MCF 10A (cell line): Measurements from ENCODE around the gene SLC16A6. TPM values are rescaled to one million over a fixed set of nuclear protein-coding genes. Genes with fewer than 3 reads are reported as not detected.
A peak's percentile ranks its signal among the peaks of the same experiment; 100 is the strongest.
"Not testable (repeated sequence)": the region's sequence is repeated elsewhere in the genome, so short reads cannot be mapped to it uniquely, and the experiment has no call there.

Source experiments
- Bru-seq: library from RNA; stranded (reverse); fragments of 400-500 nt; gene quantifications from one replicate; lab custom pipeline; 2021; lab: Mats Ljungman, UMichigan
- BruChase-seq, 2 experiments: library from RNA; stranded (reverse); fragments of 400-500 nt; gene quantifications; one replicate each; lab custom pipeline; 2021; lab: Mats Ljungman, UMichigan
- BruUV-seq: library from RNA; stranded (reverse); fragments of 400-500 nt; replicated peaks from 2 replicates; lab custom pipeline; 2021; lab: Mats Ljungman, UMichigan
- CTCF ChIA-PET: fragments of 300-600 bp; sonication (Branson Sonifier 250); formaldehyde crosslinking; extraction: SDS; loops from one replicate; lab custom pipeline; 2021; ENCODE audit warnings: antibody characterized with exemption, inconsistent platforms; lab: Yijun Ruan, JAX
- POLR2A ChIA-PET: fragments of 300-600, 350-650 bp; sonication (Branson Sonifier 250); formaldehyde crosslinking; extraction: SDS; loops from one replicate; lab custom pipeline; 2020; ENCODE audit warnings: antibody characterized with exemption, inconsistent platforms; lab: Yijun Ruan, JAX
- DNase-seq: peaks from one replicate; pipeline ENCODE4 v3.0.0-alpha.2; 2018; ENCODE audit not compliant: unreplicated experiment
- H3K27ac Mint-ChIP-seq: one replicate; pipeline ENCODE4 v1.8.0; 2022; ENCODE audit warnings: mild to moderate bottlenecking, low read depth, mixed read lengths; ENCODE audit not compliant: unreplicated experiment
- H3K27me3 Mint-ChIP-seq: one replicate; pipeline ENCODE4 v1.8.0; 2022; ENCODE audit warnings: mixed read lengths; ENCODE audit not compliant: insufficient read depth, unreplicated experiment
- H3K36me3 Mint-ChIP-seq: one replicate; pipeline ENCODE4 v1.8.0; 2022; ENCODE audit warnings: mild to moderate bottlenecking, moderate library complexity, mixed read lengths; ENCODE audit not compliant: insufficient read depth, unreplicated experiment
- H3K4me1 Mint-ChIP-seq: one replicate; pipeline ENCODE4 v1.8.0; 2022; ENCODE audit warnings: mixed read lengths; ENCODE audit not compliant: insufficient read depth, unreplicated experiment
- H3K4me3 Mint-ChIP-seq: one replicate; pipeline ENCODE4 v1.8.0; 2022; ENCODE audit warnings: mild to moderate bottlenecking, moderate library complexity, mixed read lengths; ENCODE audit not compliant: unreplicated experiment
- H3K9me3 Mint-ChIP-seq: one replicate; pipeline ENCODE4 v1.8.0; 2022; ENCODE audit warnings: mixed read lengths; ENCODE audit not compliant: unreplicated experiment
- intact Hi-C: fragments of 100-400 bp; cut with micrococcal nuclease; formaldehyde crosslinking; loops from 2 replicates; pipeline ENCODE4 v1.14.1; 2022
- long read RNA-seq: library from polyadenylated mRNA; stranded (forward); transcript quantifications from one replicate; pipeline ENCODE4 v2.0.0, GENCODE V29; 2022
- total RNA-seq: library from RNA; stranded (reverse); gene quantifications from 2 replicates; pipeline ENCODE4 v1.2.3, GENCODE V29; 2022
- TF ChIP-seq, protein P1 (sequence below): fragments of 200-600 bp; IDR thresholded peaks from one replicate; pipeline ENCODE4 v1.8.0; 2022; ENCODE audit warnings: antibody characterized with exemption, mild to moderate bottlenecking; ENCODE audit not compliant: unreplicated experiment

SLC16A6 gene, protein sequence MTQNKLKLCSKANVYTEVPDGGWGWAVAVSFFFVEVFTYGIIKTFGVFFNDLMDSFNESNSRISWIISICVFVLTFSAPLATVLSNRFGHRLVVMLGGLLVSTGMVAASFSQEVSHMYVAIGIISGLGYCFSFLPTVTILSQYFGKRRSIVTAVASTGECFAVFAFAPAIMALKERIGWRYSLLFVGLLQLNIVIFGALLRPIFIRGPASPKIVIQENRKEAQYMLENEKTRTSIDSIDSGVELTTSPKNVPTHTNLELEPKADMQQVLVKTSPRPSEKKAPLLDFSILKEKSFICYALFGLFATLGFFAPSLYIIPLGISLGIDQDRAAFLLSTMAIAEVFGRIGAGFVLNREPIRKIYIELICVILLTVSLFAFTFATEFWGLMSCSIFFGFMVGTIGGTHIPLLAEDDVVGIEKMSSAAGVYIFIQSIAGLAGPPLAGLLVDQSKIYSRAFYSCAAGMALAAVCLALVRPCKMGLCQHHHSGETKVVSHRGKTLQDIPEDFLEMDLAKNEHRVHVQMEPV
- total RNA-seq (1.4 and 1.6 TPM in 2 replicates), Bru-seq, nascent RNA (percentile 50 among the genes with signal in this experiment), BruChase-seq, experiment 1, labeled RNA remaining after a 6-hour chase (percentile 31 among the genes with signal in this experiment), BruChase-seq, experiment 2, labeled RNA remaining after a 2-hour chase (percentile 50 among the genes with signal in this experiment)
- long read RNA-seq, partial matches to known transcripts, result 0 of 1 reads
- long read RNA-seq, other reads (novel, unspliced or antisense), result 1 of 1 reads

GRCh38 chr17:68290955-68291835, at the start of gene SLC16A6, which contains the start of gene ARSG:
Gene SLC16A6 (minus strand): TSS chr17:68291127. CDS start chr17:68278320, 12,807 bp downstream.
Gene ARSG (plus strand): TSS chr17:68291495. CDS start chr17:68307494, 15,999 bp downstream.
- peak; percentile 66 for DNase-seq

DNA sequence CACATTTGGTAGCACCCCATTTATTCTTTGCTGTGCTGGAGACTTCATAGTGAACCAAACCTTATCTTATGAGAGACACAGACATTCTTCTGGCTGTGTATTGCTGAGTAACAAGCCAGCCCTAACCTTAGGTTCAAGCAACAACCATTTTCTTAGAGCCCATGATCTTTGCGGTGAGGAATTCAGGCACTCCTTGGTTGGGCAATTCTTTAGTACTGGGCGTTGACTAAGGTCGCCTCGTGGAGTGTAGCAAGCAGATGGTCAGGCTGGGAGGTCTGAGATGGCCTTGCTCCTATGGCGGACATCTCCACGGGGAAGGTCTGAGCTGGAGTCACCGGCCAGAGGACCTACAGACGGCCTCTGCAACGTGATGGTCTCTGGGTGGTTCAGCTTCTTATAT, 43.5 kb upstream of the SLC16A6 start:
- no TSS peak for BruUV-seq
- Mint-ChIP-seq H3K27ac (no peak overlapping the region), H3K4me3 (no peak overlapping the region), H3K9me3 (peaks cover 16% of the 10 kb centered on the region), H3K36me3 (no peaks in the 10 kb centered on the region), H3K4me1 (no peaks in the 10 kb centered on the region), H3K27me3 (no peaks in the 10 kb centered on the region)
- no peak for DNase-seq
- TF ChIP-seq, protein P1, sequence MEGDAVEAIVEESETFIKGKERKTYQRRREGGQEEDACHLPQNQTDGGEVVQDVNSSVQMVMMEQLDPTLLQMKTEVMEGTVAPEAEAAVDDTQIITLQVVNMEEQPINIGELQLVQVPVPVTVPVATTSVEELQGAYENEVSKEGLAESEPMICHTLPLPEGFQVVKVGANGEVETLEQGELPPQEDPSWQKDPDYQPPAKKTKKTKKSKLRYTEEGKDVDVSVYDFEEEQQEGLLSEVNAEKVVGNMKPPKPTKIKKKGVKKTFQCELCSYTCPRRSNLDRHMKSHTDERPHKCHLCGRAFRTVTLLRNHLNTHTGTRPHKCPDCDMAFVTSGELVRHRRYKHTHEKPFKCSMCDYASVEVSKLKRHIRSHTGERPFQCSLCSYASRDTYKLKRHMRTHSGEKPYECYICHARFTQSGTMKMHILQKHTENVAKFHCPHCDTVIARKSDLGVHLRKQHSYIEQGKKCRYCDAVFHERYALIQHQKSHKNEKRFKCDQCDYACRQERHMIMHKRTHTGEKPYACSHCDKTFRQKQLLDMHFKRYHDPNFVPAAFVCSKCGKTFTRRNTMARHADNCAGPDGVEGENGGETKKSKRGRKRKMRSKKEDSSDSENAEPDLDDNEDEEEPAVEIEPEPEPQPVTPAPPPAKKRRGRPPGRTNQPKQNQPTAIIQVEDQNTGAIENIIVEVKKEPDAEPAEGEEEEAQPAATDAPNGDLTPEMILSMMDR, result no peak
- ChIA-PET CTCF (interaction anchor here (0.5 to 0.6 kb wide), 2 partner anchors 10 to 25 kb away, joined by 3 read pairs; no protein-coding TSS in a partner anchor), POLR2A (no interaction called here)
- intact Hi-C loops, result no loop called here

More at GRCh38 chr17:68290955-68291835, at the start of gene SLC16A6, which contains the start of gene ARSG:
- POLR2A ChIA-PET, result interaction anchor here (0.5 to 2.6 kb wide), 5 partner anchors 43 to 588 kb away, joined by 3 to 14 read pairs (median 4); partner anchors contain the start of genes AMZ2 and WIPI1
- Mint-ChIP-seq H3K4me3 (peak within 1 kb of the TSS; percentile 74), H3K27ac (no peak within 1 kb of the TSS), H3K9me3 (no peaks in the 10 kb centered on the region), H3K4me1 (no peaks in the 10 kb centered on the region), H3K36me3 (no peaks in the 10 kb centered on the region), H3K27me3 (no peaks in the 10 kb centered on the region)
- no TSS peak for BruUV-seq
- TF ChIP-seq, protein P1, result no peak
- CTCF ChIA-PET, result interaction anchor here (0.6 to 2.0 kb wide), 4 partner anchors 17 to 759 kb away, joined by 3 to 5 read pairs (median 3); no protein-coding TSS in a partner anchor
- intact Hi-C loops, result loop anchor here (5.0 kb wide), 1 partner anchor 91 kb away; no protein-coding TSS in a partner anchor

DNA sequence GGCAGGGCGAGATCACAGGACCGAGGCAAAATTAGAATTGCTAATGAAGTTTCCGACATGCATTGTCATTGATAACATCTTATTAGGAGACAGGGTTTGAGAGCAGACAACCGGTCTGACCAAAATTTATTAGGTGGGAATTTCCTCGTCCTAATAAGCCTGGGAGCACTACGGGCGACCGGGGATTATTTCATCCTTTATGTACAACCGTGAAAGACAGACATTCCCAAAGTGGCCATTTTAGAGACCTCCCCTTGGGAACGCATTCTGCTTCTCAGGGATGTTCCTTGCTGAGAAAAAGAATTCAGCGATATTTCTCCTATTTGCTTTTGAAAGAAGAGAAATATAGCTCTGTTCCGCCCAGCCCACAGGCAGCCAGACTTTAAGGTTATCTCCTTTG, 41.0 kb upstream of the SLC16A6 start:
- H3K9me3 Mint-ChIP-seq, result peaks cover 16% of the 10 kb centered on the region
- H3K36me3 Mint-ChIP-seq, CTCF ChIA-PET, H3K4me1 Mint-ChIP-seq, intact Hi-C loops, H3K4me3 Mint-ChIP-seq, POLR2A ChIA-PET, H3K27ac Mint-ChIP-seq, H3K27me3 Mint-ChIP-seq, DNase-seq, BruUV-seq: not testable (repeated sequence)

- POLR2A ChIA-PET, result interaction anchor here (0.8 kb wide), 1 partner anchor 15 kb away, joined by 4 read pairs; no protein-coding TSS in a partner anchor
- CTCF ChIA-PET, result interaction anchor here (0.9 to 1.2 kb wide), 2 partner anchors 70 to 159 kb away, joined by 3 read pairs; no protein-coding TSS in a partner anchor
Measured at GRCh38 chr17:68329331-68329730, 38.4 kb upstream of the SLC16A6 start.

More at GRCh38 chr17:68329331-68329730, 38.4 kb upstream of the SLC16A6 start:
- H3K27ac Mint-ChIP-seq, result no peak overlapping the region
- TF ChIP-seq, protein P1, result no peak
- no peaks in the 10 kb centered on the region for H3K27me3 Mint-ChIP-seq
- no peak overlapping the region for H3K4me3 Mint-ChIP-seq
- no TSS peak for BruUV-seq
- no peak for DNase-seq
- no peaks in the 10 kb centered on the region for H3K36me3 Mint-ChIP-seq
- peaks cover 16% of the 10 kb centered on the region for H3K9me3 Mint-ChIP-seq
- no peaks in the 10 kb centered on the region for H3K4me1 Mint-ChIP-seq
- intact Hi-C loops, result no loop called here
